ENCODE results near the gene AOPEP. TPM values are rescaled to one million over a fixed set of nuclear protein-coding genes. Genes with fewer than 3 reads are reported as not detected.

The AOPEP gene
- polyA plus RNA-seq, 1 donor from 2014 or later = 10.0 TPM

GRCh38 chr9:95058121-95058785, 331.8 kb downstream of the AOPEP start:
- Histone ChIP-seq H3K9ac (ENCODE audit: low read length) (no peak overlapping the region), H3K27ac (ENCODE audit: low read length) (no peak overlapping the region), H3K4me2 (ENCODE audit: low read length) (no peak overlapping the region), H3K36me3 (ENCODE audit: insufficient read depth, low read length) (no peaks in the 10 kb centered on the region), H3K9me2 (ENCODE audit: insufficient read depth, low read length) (no peaks in the 10 kb centered on the region), H3F3A (ENCODE audit: insufficient read depth, low read length, poor library complexity, severe bottlenecking) (no peaks in the 10 kb centered on the region), H3K9me3 (ENCODE audit: low read length) (no peaks in the 10 kb centered on the region), H4K20me1 (ENCODE audit: insufficient read depth) (no peaks in the 10 kb centered on the region), H3K4me3 (ENCODE audit: low read length) (no peak overlapping the region), H3K27me3 (ENCODE audit: insufficient read depth, low read depth, low read length) (no peaks in the 10 kb centered on the region), H2AFZ (ENCODE audit: low read depth, low read length) (no peak overlapping the region), H3K79me2 (replicated peaks; ENCODE audit: insufficient read depth, low read length) (no peaks in the 10 kb centered on the region)
- TF ChIP-seq SMC3 (conservative IDR thresholded peaks at IDR 0.05; ENCODE audit: poor library complexity) (no peak), MXI1 (conservative IDR thresholded peaks at IDR 0.05; ENCODE audit: poor library complexity, severe bottlenecking) (no peak), POLR2AphosphoS5 (IDR thresholded peaks at IDR 0.05) (no peak), REST (IDR thresholded peaks at IDR 0.05; ENCODE audit: borderline replicate concordance) (no peak), CTCF (IDR thresholded peaks at IDR 0.05; ENCODE audit: poor library complexity, severe bottlenecking) (no peak), EP300 (conservative IDR thresholded peaks at IDR 0.05; ENCODE audit: poor library complexity, severe bottlenecking) (no peak), RAD21 (conservative IDR thresholded peaks at IDR 0.05) (no peak), TAF1 (IDR thresholded peaks at IDR 0.05; ENCODE audit: low read depth) (no peak), EZH2 (IDR thresholded peaks at IDR 0.05; ENCODE audit: borderline replicate concordance, insufficient read depth, low read length, poor library complexity, severe bottlenecking) (no peak)

GRCh38 chr9:95058795-95059386, 332.4 kb downstream of the AOPEP start:
- no peaks in the 10 kb centered on the region for H3K9me2 ChIP-seq (ENCODE audit: insufficient read depth, low read length)
- no peak overlapping the region for H3K4me3 ChIP-seq (ENCODE audit: low read length)

More at GRCh38 chr9:95058795-95059386, 332.4 kb downstream of the AOPEP start:
- TF ChIP-seq EZH2 (IDR thresholded peaks at IDR 0.05; ENCODE audit: borderline replicate concordance, insufficient read depth, low read length, poor library complexity, severe bottlenecking) (no peak), REST (IDR thresholded peaks at IDR 0.05; ENCODE audit: borderline replicate concordance) (no peak), POLR2AphosphoS5 (IDR thresholded peaks at IDR 0.05) (no peak), CTCF (IDR thresholded peaks at IDR 0.05; ENCODE audit: poor library complexity, severe bottlenecking) (no peak), MXI1 (conservative IDR thresholded peaks at IDR 0.05; ENCODE audit: poor library complexity, severe bottlenecking) (no peak), RAD21 (conservative IDR thresholded peaks at IDR 0.05) (no peak), TAF1 (IDR thresholded peaks at IDR 0.05; ENCODE audit: low read depth) (no peak), SMC3 (conservative IDR thresholded peaks at IDR 0.05; ENCODE audit: poor library complexity) (no peak), EP300 (conservative IDR thresholded peaks at IDR 0.05; ENCODE audit: poor library complexity, severe bottlenecking) (no peak)
- no peak overlapping the region for H3K27ac ChIP-seq (ENCODE audit: low read length)
- H3F3A ChIP-seq (ENCODE audit: insufficient read depth, low read length, poor library complexity, severe bottlenecking) = no peaks in the 10 kb centered on the region
- H3K79me2 ChIP-seq (replicated peaks; ENCODE audit: insufficient read depth, low read length) = no peaks in the 10 kb centered on the region
- H3K4me2 ChIP-seq (ENCODE audit: low read length) = no peak overlapping the region
- no peaks in the 10 kb centered on the region for H3K36me3 ChIP-seq (ENCODE audit: insufficient read depth, low read length)
- H3K9ac ChIP-seq (ENCODE audit: low read length) = no peak overlapping the region
- no peaks in the 10 kb centered on the region for H3K9me3 ChIP-seq (ENCODE audit: low read length)
- H4K20me1 ChIP-seq (ENCODE audit: insufficient read depth) = no peaks in the 10 kb centered on the region
- no peaks in the 10 kb centered on the region for H3K27me3 ChIP-seq (ENCODE audit: insufficient read depth, low read depth, low read length)
- no peak overlapping the region for H2AFZ ChIP-seq (ENCODE audit: low read depth, low read length)
